H1 (cell line): ENCODE results near the gene CD180. TPM values are rescaled to one million over a fixed set of nuclear protein-coding genes. Genes with fewer than 3 reads are reported as not detected.

Experiments used
- CTCF ChIA-PET: fragments of 300-600 bp; sonication (Branson Sonifier 250); formaldehyde crosslinking; loops from one replicate; lab custom pipeline; 2021; ENCODE audit not compliant: partially characterized antibody; lab: Charles Lee
- POLR2A ChIA-PET: fragments of 300-600 bp; sonication (Branson Sonifier 250); formaldehyde crosslinking; loops from one replicate; lab custom pipeline; 2021; ENCODE audit warnings: inconsistent platforms; ENCODE audit not compliant: partially characterized antibody; lab: Charles Lee
- DNase-seq, 2 experiments: peaks; one replicate each; pipeline versions ENCODE4 v3.0.0 to v3.0.0-alpha.2; 2010 to 2022; ENCODE audit warnings: low spot score in 2 of 2, low read depth in 1 of 2, mixed read lengths in 1 of 2
- FAIRE-seq: peaks from 2 replicates; lab custom pipeline; 2011; peaks lifted over from hg19 to GRCh38; lab: Jason Lieb, UNC
- H2AFZ ChIP-seq: 2 replicates; pipeline ENCODE4 v1.8.1; 2012; ENCODE audit warnings: low read length, inconsistent platforms
- H2AK5ac ChIP-seq: 2 replicates; pipeline ENCODE4 v1.6.1; 2013; ENCODE audit warnings: low read depth, low read length
- H2BK120ac ChIP-seq: replicated peaks from 2 replicates; pipeline ENCODE3; 2013; ENCODE audit warnings: low read depth, low read length, inconsistent platforms
- H2BK12ac ChIP-seq: 2 replicates; pipeline ENCODE4 v1.6.1; 2013; ENCODE audit warnings: low read depth, low read length
- H2BK15ac ChIP-seq: 2 replicates; pipeline ENCODE4 v1.6.1; 2013; ENCODE audit warnings: low read length
- H2BK20ac ChIP-seq: 2 replicates; pipeline ENCODE4 v1.6.1; 2013; ENCODE audit warnings: low read length
- H2BK5ac ChIP-seq: 2 replicates; pipeline ENCODE4 v1.6.1; 2013; ENCODE audit warnings: low read depth, low read length
- H3K14ac ChIP-seq: 2 replicates; pipeline ENCODE4 v1.6.1; 2013; ENCODE audit warnings: inconsistent platforms; ENCODE audit not compliant: insufficient read length
- H3K18ac ChIP-seq: 2 replicates; pipeline ENCODE4 v1.6.1; 2013; ENCODE audit warnings: low read length; ENCODE audit errors: extremely low read depth
- H3K23ac ChIP-seq: 2 replicates; pipeline ENCODE4 v1.6.1; 2013; ENCODE audit warnings: inconsistent platforms; ENCODE audit not compliant: insufficient read length
- H3K23me2 ChIP-seq: 2 replicates; pipeline ENCODE4 v1.6.1; 2013; ENCODE audit warnings: low read depth, low read length
- H3K27ac ChIP-seq: 2 replicates; pipeline ENCODE4 v1.6.1; 2011; ENCODE audit warnings: low read depth, low read length, inconsistent platforms
- H3K27me3 ChIP-seq, 4 experiments: replicated peaks in 1 of 4; 1 replicate in 1 of 4; 2 replicates in 3 of 4; pipeline versions ENCODE4 v1.6.1 to v1.8.1; 2011 to 2013; ENCODE audit warnings: low read length in 3 of 4, mild to moderate bottlenecking in 3 of 4, inconsistent platforms in 2 of 4, mixed read lengths in 2 of 4, moderate library complexity in 1 of 4; ENCODE audit not compliant: control insufficient read depth in 3 of 4, insufficient read depth in 3 of 4; ENCODE audit errors: extremely low read depth in 1 of 4
- H3K36me3 ChIP-seq, 4 experiments: 2 replicates each; pipeline versions ENCODE4 v1.6.1 to v1.8.1; 2011 to 2013; ENCODE audit warnings: mild to moderate bottlenecking in 4 of 4, low read length in 3 of 4, moderate library complexity in 2 of 4, control low read depth in 1 of 4, inconsistent platforms in 1 of 4; ENCODE audit not compliant: insufficient read depth in 4 of 4, control insufficient read depth in 2 of 4
- H3K4ac ChIP-seq: replicated peaks from 2 replicates; pipeline ENCODE3; 2013; ENCODE audit warnings: low read length, low read depth, mixed read lengths, inconsistent platforms; ENCODE audit not compliant: insufficient read length
- H3K4me1 ChIP-seq, 4 experiments: replicated peaks in 1 of 4; 1 replicate in 1 of 4; 2 replicates in 3 of 4; pipeline versions ENCODE4 v1.6.1 to v1.8.1; 2011 to 2013; ENCODE audit warnings: low read length in 3 of 4, inconsistent platforms in 2 of 4, mixed read lengths in 1 of 4; ENCODE audit not compliant: insufficient read depth in 4 of 4, control insufficient read depth in 3 of 4
- H3K4me2 ChIP-seq, 2 experiments: 2 replicates each; pipeline versions ENCODE4 v1.6.1 to v1.8.1; 2011 to 2013; ENCODE audit warnings: low read depth in 2 of 2, low read length in 2 of 2, control low read depth in 1 of 2, inconsistent platforms in 1 of 2, mild to moderate bottlenecking in 1 of 2; ENCODE audit not compliant: insufficient read depth in 1 of 2
- H3K4me3 ChIP-seq, 4 experiments: fragments of 200-600, 300-600 bp in 1 of 4; sonication (generic), shearing (Covaris generic), sonication (Bioruptor Twin) in 1 of 4; 2 replicates each; pipeline versions ENCODE4 v1.5.1 to v1.8.1; 2011 to 2016; ENCODE audit warnings: low read length in 4 of 4, low read depth in 3 of 4, control low read depth in 2 of 4, inconsistent platforms in 2 of 4, mild to moderate bottlenecking in 2 of 4, mixed read lengths in 1 of 4, moderate library complexity in 1 of 4; ENCODE audit not compliant: insufficient read depth in 2 of 4; ENCODE audit errors: extremely low read depth in 1 of 4
- H3K56ac ChIP-seq: replicated peaks from 2 replicates; pipeline ENCODE3; 2013; ENCODE audit warnings: low read depth, mild to moderate bottlenecking, mixed read lengths, low read length, inconsistent platforms; ENCODE audit not compliant: insufficient read length
- H3K79me1 ChIP-seq: 2 replicates; pipeline ENCODE4 v1.6.1; 2013; ENCODE audit warnings: low read depth, low read length, control low read depth
- H3K79me2 ChIP-seq, 2 experiments: 2 replicates each; pipeline versions ENCODE4 v1.6.1 to v1.8.1; 2012 to 2013; ENCODE audit warnings: low read length in 2 of 2, mild to moderate bottlenecking in 2 of 2, inconsistent platforms in 1 of 2; ENCODE audit not compliant: insufficient read depth in 2 of 2, control insufficient read depth in 1 of 2
- H3K9ac ChIP-seq, 4 experiments: replicated peaks in 1 of 4; 1 replicate in 1 of 4; 2 replicates in 3 of 4; pipeline versions ENCODE4 v1.6.1 to v1.8.1; 2011 to 2013; ENCODE audit warnings: low read depth in 3 of 4, low read length in 3 of 4, control low read depth in 2 of 4, mild to moderate bottlenecking in 2 of 4, moderate library complexity in 2 of 4, inconsistent platforms in 1 of 4; ENCODE audit errors: extremely low read depth in 1 of 4
- H3K9me3 ChIP-seq, 2 experiments: 2 replicates each; pipeline versions ENCODE4 v1.6.1 to v1.8.1; 2012 to 2013; ENCODE audit warnings: mild to moderate bottlenecking in 2 of 2, moderate library complexity in 2 of 2, control low read depth in 1 of 2, inconsistent platforms in 1 of 2, low read depth in 1 of 2, low read length in 1 of 2, mixed read lengths in 1 of 2; ENCODE audit not compliant: insufficient read depth in 2 of 2
- H4K20me1 ChIP-seq, 2 experiments: replicated peaks in 1 of 2; 2 replicates each; pipeline versions ENCODE3 to v1.8.1; 2011 to 2013; ENCODE audit warnings: inconsistent platforms in 2 of 2, low read length in 2 of 2, mild to moderate bottlenecking in 1 of 2; ENCODE audit not compliant: insufficient read depth in 2 of 2, control insufficient read depth in 1 of 2
- H4K5ac ChIP-seq: 2 replicates; pipeline ENCODE4 v1.6.1; 2013; ENCODE audit warnings: low read length, low read depth, mixed read lengths, inconsistent platforms; ENCODE audit not compliant: insufficient read length
- H4K8ac ChIP-seq: 2 replicates; pipeline ENCODE4 v1.8.0; 2013; ENCODE audit warnings: mild to moderate bottlenecking, moderate library complexity, low read length, inconsistent platforms; ENCODE audit not compliant: insufficient read depth; ENCODE audit errors: extremely low read depth
- H4K91ac ChIP-seq: replicated peaks from 2 replicates; pipeline ENCODE3; 2013; ENCODE audit warnings: low read length, mixed read lengths, inconsistent platforms; ENCODE audit not compliant: insufficient read length
- BCL11A ChIP-seq, 2 experiments: IDR thresholded peaks; one replicate each; pipeline ENCODE4 v1.6.1; 2011; ENCODE audit warnings: low read depth in 2 of 2, low read length in 2 of 2, mild to moderate bottlenecking in 2 of 2
- CEBPB ChIP-seq: IDR thresholded peaks from 2 replicates; pipeline ENCODE4 v1.6.1; 2012; ENCODE audit warnings: low read depth, low read length
- CHD2 ChIP-seq: IDR thresholded peaks from 2 replicates; pipeline ENCODE4 v1.6.1; 2012; ENCODE audit warnings: low read length, improper control_type of control experiment
- EP300 ChIP-seq, 2 experiments: IDR thresholded peaks; 1 replicate in 1 of 2; 2 replicates in 1 of 2; pipeline ENCODE4 v1.6.1; 2011 to 2012; ENCODE audit warnings: low read depth in 2 of 2, low read length in 2 of 2, mild to moderate bottlenecking in 2 of 2, borderline replicate concordance in 1 of 2, inconsistent platforms in 1 of 2, moderate library complexity in 1 of 2
- GTF2F1 ChIP-seq: IDR thresholded peaks from 2 replicates; pipeline ENCODE4 v1.6.1; 2012; ENCODE audit warnings: low read depth, low read length, improper control_type of control experiment, borderline replicate concordance
- KDM1A ChIP-seq: fragments of 200-600, 300-600 bp; sonication (generic); IDR thresholded peaks from 2 replicates; pipeline ENCODE4 v1.7.1; 2016; ENCODE audit warnings: mild to moderate bottlenecking, low read length, borderline replicate concordance
- NRF1 ChIP-seq: IDR thresholded peaks from 2 replicates; pipeline ENCODE4 v1.6.1; 2011; ENCODE audit warnings: mild to moderate bottlenecking, low read depth, low read length, improper control_type of control experiment
- RNF2 ChIP-seq: fragments of 200-900, 300-1000 bp; sonication (generic); IDR thresholded peaks from 2 replicates; pipeline ENCODE4 v1.7.1; 2016; ENCODE audit warnings: borderline replicate concordance, low read depth, mild to moderate bottlenecking, antibody characterized with exemption, low read length; ENCODE audit not compliant: poor library complexity, severe bottlenecking; ENCODE audit errors: missing control alignments
- SP4 ChIP-seq: IDR thresholded peaks from 2 replicates; pipeline ENCODE4 v1.6.1; 2012; ENCODE audit warnings: low read length, inconsistent platforms
- TEAD4 ChIP-seq: IDR thresholded peaks from 2 replicates; pipeline ENCODE4 v1.6.1; 2012; ENCODE audit warnings: low read depth, low read length, inconsistent platforms, mixed read lengths
- WGBS, 2 experiments: shearing (Covaris generic) in 1 of 2; methylation state at CpG; one replicate each; pipeline versions ENCODE4 v1.1.6 to v1.1.7; 2013 to 2015; ENCODE audit warnings: low lambda C conversion rate in 2 of 2, mixed read lengths in 2 of 2, inconsistent platforms in 1 of 2, low coverage in 1 of 2, missing lambda C conversion rate in 1 of 2; ENCODE audit not compliant: insufficient replicate concordance in 2 of 2, insufficient coverage in 1 of 2, insufficient read length in 1 of 2; ENCODE audit errors: extremely low coverage in 1 of 2, missing lambda C conversion rate in 1 of 2; 5-methylcytosine and 5-hydroxymethylcytosine counted together
- polyA plus RNA-seq, 7 experiments: library from polyadenylated mRNA; depleted of rRNA in 3 of 7; stranded (reverse) in 5 of 7; unstranded in 2 of 7; fragments of >200 nt in 5 of 7; fragments of 200-250 nt in 2 of 7; gene quantifications; 1 replicate in 5 of 7; 2 replicates in 1 of 7; 4 replicates in 1 of 7; pipeline versions ENCODE4 v1.2.1 to v1.2.3, GENCODE V29; 2011 to 2013; ENCODE audit warnings: missing spikeins in 2 of 7, mixed read lengths in 2 of 7
- total RNA-seq: library from RNA; stranded (reverse); fragmentation: NEBNext Ultra II Directional; extraction: Animal tissue kit (Norgen Biotek cat#: 25700); gene quantifications from 2 replicates; pipeline ENCODE4 v1.2.1, GENCODE V29; 2021
- TF ChIP-seq, protein P1 (sequence below): IDR thresholded peaks from 2 replicates; pipeline ENCODE4 v1.6.1; 2012; ENCODE audit warnings: low read length, inconsistent platforms

CD180 gene
- total and polyA plus RNA-seq, 2 of the 8 experiments (the other 6 are each of a cell fraction or from before 2014, with no cell fraction given) = not detected

DNA sequence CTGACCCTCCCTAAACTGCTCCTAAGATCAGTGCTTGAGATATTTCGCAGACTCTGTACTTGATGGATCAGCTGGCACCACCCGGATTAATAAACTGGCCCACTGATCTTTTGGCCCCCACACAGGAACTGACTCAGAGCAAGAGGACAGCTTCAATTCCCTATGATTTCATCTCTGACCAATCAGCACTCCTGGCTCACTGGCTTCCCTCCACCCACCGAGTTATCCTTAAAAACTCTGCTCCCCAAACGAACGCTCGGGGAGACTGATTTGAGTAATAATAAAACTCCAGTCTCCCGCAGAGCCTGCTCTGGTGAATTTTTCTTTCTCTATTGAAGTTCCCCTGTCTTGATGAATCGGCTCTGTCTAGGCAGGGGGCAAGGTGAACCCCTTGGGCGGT, 36.5 kb upstream of the CD180 start:
- FAIRE-seq (no peak), DNase-seq (no peak)
- Histone ChIP-seq H3K9me3 (peaks cover 9 to 13% of the 10 kb centered on the region in 2 experiments; a peak in 3 of 4 replicates), H3K9ac (no peak overlapping the region), H3K4me1 (peaks cover 0 to 4% (median 1%) of the 10 kb centered on the region in 4 experiments; a peak in 2 of 7 replicates), H3K4ac (no peak overlapping the region), H2BK20ac (no peak overlapping the region), H4K5ac (no peak overlapping the region), H3K14ac (no peak overlapping the region), H2BK120ac (no peak overlapping the region), H3K27me3 (no peaks in the 10 kb centered on the region; a peak in 1 of 7 replicates), H3K23ac (no peak overlapping the region), H3K36me3 (no peaks in the 10 kb centered on the region), H3K27ac (no peak overlapping the region), H2BK15ac (no peak overlapping the region), H3K56ac (no peak overlapping the region), H4K8ac (no peak overlapping the region), H2AFZ (peak overlapping the region; percentile 9), H2AK5ac (no peak overlapping the region), H3K79me2 (no peaks in the 10 kb centered on the region), H3K23me2 (no peaks in the 10 kb centered on the region), H2BK5ac (no peak overlapping the region), H2BK12ac (no peak overlapping the region), H3K18ac (no peak overlapping the region), H4K91ac (no peak overlapping the region), H3K4me3 (peak overlapping the region in 1 of 4 experiments; percentile 24; a peak in 1 of 8 replicates), H3K79me1 (no peaks in the 10 kb centered on the region), H4K20me1 (no peaks in the 10 kb centered on the region), H3K4me2 (0 out of 4 replicates have a peak overlapping the region, but pooled peaks of 1 of the 2 experiments have one; percentile 39)
- 21% methylated on average over 9 of the region's 9 CpGs; no CpG with 5 or more reads in 1 of the 2 experiments for WGBS, 2 experiments
- ChIA-PET CTCF (interaction anchor here (0.9 to 2.5 kb wide), 7 partner anchors 10 to 100 kb away, joined by 3 to 13 read pairs (median 3); no protein-coding TSS in a partner anchor), POLR2A (interaction anchor here (0.6 kb wide), 1 partner anchor 12 kb away, joined by 3 read pairs; no protein-coding TSS in a partner anchor)
- no peak for TF ChIP-seq GTF2F1
- TF ChIP-seq KDM1A = no peak
- TF ChIP-seq EP300 (IDR thresholded peaks at IDR 0.05; ENCODE audit: borderline replicate concordance in 1 of 2, low read depth in 2 of 2, low read length in 2 of 2) = no peak
- no peak for TF ChIP-seq TEAD4
- no peak for TF ChIP-seq SP4
- TF ChIP-seq, protein P1, sequence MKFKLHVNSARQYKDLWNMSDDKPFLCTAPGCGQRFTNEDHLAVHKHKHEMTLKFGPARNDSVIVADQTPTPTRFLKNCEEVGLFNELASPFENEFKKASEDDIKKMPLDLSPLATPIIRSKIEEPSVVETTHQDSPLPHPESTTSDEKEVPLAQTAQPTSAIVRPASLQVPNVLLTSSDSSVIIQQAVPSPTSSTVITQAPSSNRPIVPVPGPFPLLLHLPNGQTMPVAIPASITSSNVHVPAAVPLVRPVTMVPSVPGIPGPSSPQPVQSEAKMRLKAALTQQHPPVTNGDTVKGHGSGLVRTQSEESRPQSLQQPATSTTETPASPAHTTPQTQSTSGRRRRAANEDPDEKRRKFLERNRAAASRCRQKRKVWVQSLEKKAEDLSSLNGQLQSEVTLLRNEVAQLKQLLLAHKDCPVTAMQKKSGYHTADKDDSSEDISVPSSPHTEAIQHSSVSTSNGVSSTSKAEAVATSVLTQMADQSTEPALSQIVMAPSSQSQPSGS = no peak
- no peak for TF ChIP-seq CEBPB
- no peak for TF ChIP-seq BCL11A (IDR thresholded peaks at IDR 0.05; ENCODE audit: low read depth in 2 of 2, low read length in 2 of 2)
- TF ChIP-seq CHD2 = no peak
- TF ChIP-seq NRF1 = no peak
- no peak for TF ChIP-seq RNF2
